Measurements from ENCODE around the gene B3GLCT.
"Not testable (repeated sequence)": the region's sequence is repeated elsewhere in the genome, so short reads cannot be mapped to it uniquely, and the experiment has no call there.

B3GLCT gene

GRCh38 chr13:31184981-31185645 lies 14.7 kb upstream of the B3GLCT start:
- DNase-seq = no peak

- DNase-seq = no peak
Observed at GRCh38 chr13:31191748-31192147, 8.0 kb upstream of the B3GLCT start.

GRCh38 chr13:31192306-31192705 lies 7.5 kb upstream of the B3GLCT start:
- no peak for DNase-seq

GRCh38 chr13:31195616-31196015 lies 4.2 kb upstream of the B3GLCT start:
- no peak for DNase-seq

GRCh38 chr13:31196992-31197391 lies 2.8 kb upstream of the B3GLCT start:
- DNase-seq = no peak

- no peak for DNase-seq
Observed at GRCh38 chr13:31198519-31198918, 1.3 kb upstream of the B3GLCT start.

GRCh38 chr13:31199527-31199848 lies 287 bp upstream of the B3GLCT start:
- no peak for DNase-seq

GRCh38 chr13:31200637-31200971 lies 829 bp downstream of the B3GLCT start:
- no peak for DNase-seq

GRCh38 chr13:31201341-31202031 lies 1.7 kb downstream of the B3GLCT start:
- DNase-seq = no peak

GRCh38 chr13:31204592-31204991 lies 4.8 kb downstream of the B3GLCT start:
- no peak for DNase-seq

- DNase-seq = no peak
Observed at GRCh38 chr13:31207661-31208552, 8.1 kb downstream of the B3GLCT start.

GRCh38 chr13:31208559-31209122 lies 8.9 kb downstream of the B3GLCT start:
- no peak for DNase-seq

GRCh38 chr13:31209172-31209840 lies 9.5 kb downstream of the B3GLCT start:
- DNase-seq = no peak

- DNase-seq = no peak
Observed at GRCh38 chr13:31209841-31210210, 10.1 kb downstream of the B3GLCT start.

GRCh38 chr13:31213651-31214289 lies 14.0 kb downstream of the B3GLCT start:
- no peak for DNase-seq

- DNase-seq = no peak
Observed at GRCh38 chr13:31214435-31214834, 14.7 kb downstream of the B3GLCT start.

GRCh38 chr13:31216916-31217315 lies 17.1 kb downstream of the B3GLCT start:
- not testable (repeated sequence) for DNase-seq

GRCh38 chr13:31219909-31220598 lies 20.3 kb downstream of the B3GLCT start:
- no peak for DNase-seq

GRCh38 chr13:31221057-31221456 lies 21.3 kb downstream of the B3GLCT start:
- no peak for DNase-seq

GRCh38 chr13:31223215-31223614 lies 23.4 kb downstream of the B3GLCT start:
- no peak for DNase-seq

- DNase-seq = no peak
Observed at GRCh38 chr13:31223640-31224039, 23.9 kb downstream of the B3GLCT start.

- DNase-seq = no peak
Observed at GRCh38 chr13:31224174-31224669, 24.4 kb downstream of the B3GLCT start.

All from T1000 (cell line).